GM23248 (cell line): ENCODE measurements around the gene SNAPC1.

Source experiments
- EZH2 ChIP-seq: fragments of 200-600 bp; sonication (generic); IDR thresholded peaks from 2 replicates; pipeline ENCODE4 v1.6.1; 2018; ENCODE audit warnings: antibody characterized with exemption, mild to moderate bottlenecking; ENCODE audit not compliant: insufficient read depth, poor library complexity, severe bottlenecking
- EZH2phosphoT487 ChIP-seq: fragments of 200-600 bp; sonication (generic); IDR thresholded peaks from 2 replicates; pipeline ENCODE4 v1.6.1; 2018; ENCODE audit warnings: antibody characterized with exemption, moderate library complexity, mild to moderate bottlenecking, low read depth; ENCODE audit not compliant: insufficient read depth

- no peak for TF ChIP-seq EZH2
- no peak for TF ChIP-seq EZH2phosphoT487
These were observed 9.6 kb upstream of the SNAPC1 start for GRCh38 chr14:61752626-61753025.
